Left renal pelvis (tissue), 4 donors: Measurements from ENCODE around the gene FHIT. TPM values are rescaled to one million over a fixed set of nuclear protein-coding genes. Genes with fewer than 3 reads are reported as not detected.

Experiments used
- DNase-seq, 4 donors: peaks; one replicate each; pipeline ENCODE4 v3.0.0-alpha.2; 2013; ENCODE audit warnings: low read depth in 4 of 4, low spot score in 3 of 4
- polyA plus RNA-seq, 4 donors: library from polyadenylated mRNA; unstranded; fragments of 120-200 nt; gene quantifications; one replicate each; pipeline ENCODE4 v1.2.1, GENCODE V29; 2013; ENCODE audit not compliant: insufficient read length in 4 of 4

The FHIT gene
- polyA plus RNA-seq, 4 donors, result 5.4 to 30.1 (median 23.5) TPM

DNA sequence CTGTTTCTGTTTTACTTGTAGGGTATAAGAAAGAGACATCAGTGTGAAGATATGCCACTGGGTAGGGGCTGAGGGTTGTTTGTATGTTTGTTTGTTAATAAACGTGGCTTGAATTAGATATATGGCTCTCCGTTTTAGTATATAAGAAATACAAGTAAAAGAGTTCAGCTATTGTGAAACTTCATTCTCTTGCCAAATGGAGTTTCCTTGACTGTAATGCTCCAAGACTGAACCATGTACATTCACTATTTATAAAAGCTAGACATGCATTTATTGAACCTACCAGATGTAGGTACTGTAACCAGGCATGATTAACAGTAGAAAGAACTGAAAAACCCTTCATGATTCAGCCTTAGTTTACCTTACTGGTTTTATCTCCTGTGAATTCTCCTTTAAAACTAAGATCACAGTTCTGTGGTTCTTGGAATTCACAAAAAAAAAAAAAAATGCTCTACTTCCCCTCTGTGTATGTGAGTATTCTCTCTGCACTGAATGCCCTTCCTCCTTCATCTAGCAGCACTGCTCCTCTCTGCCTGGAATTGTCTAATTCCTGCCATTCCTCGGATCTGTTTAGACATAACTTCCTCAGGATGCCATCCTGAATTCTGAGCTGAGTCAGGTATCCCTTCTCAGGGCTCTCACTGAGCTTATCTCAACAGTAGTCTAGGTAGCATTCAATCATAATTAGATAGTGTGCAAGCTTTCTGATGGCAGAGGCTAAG, 504.4 kb downstream of the FHIT start:
- DNase-seq, result no peak

DNA sequence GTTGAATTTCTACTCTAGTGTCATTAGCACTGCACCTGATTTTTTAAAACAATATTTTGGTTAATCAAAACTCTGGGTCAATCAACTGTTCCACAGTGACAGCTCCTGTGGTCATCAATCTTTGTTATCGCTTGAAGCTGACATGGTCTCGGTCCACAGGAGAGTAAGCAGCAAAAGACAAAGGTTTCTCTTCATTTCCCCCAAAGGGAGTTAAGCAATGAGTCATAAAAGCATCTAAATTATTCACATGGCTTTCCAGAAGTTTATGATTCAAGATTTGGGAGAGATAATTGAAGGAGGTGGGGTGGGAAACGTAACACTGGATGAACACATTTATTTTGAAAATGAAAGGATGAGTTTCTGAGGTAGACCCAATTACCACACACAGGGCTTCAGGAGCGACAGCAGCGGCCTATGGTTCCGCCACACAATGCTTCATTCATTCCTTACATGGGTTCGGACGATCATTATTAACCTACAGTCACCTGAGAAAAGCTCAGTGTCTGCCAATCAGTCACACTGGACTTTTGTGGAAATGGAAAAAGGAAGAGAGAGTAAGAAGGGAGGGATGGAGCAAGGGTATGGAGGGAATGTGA, 505.1 kb downstream of the FHIT start:
- DNase-seq, result no peak

DNA sequence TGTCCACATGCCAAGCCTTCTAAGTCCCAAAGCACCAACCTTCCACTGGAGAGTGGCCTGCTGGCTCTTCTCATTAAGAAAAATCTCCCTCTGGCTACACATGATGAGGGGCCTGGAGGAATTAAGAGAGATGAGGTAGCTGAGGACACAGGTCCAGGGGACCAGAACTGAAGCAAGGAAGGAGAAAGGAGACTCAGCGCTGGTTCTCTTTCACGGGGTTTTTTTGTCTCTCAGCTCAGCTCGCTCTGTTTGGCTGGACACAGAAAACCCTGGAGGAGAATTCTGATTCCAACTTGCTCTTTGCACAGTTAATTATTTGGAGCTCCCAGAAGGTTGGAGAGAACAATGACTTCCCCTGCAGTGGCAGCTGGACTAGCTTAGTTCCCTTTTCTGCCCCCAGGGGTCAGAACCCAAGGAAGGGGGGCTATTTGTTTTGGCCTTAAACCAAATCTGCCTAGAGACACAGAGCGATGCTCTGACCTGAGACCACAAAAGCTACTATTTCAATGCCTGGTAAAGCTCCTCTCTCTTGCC, 507.6 kb downstream of the FHIT start:
- peak; percentile 55 to 80 (median 58) for DNase-seq

DNA sequence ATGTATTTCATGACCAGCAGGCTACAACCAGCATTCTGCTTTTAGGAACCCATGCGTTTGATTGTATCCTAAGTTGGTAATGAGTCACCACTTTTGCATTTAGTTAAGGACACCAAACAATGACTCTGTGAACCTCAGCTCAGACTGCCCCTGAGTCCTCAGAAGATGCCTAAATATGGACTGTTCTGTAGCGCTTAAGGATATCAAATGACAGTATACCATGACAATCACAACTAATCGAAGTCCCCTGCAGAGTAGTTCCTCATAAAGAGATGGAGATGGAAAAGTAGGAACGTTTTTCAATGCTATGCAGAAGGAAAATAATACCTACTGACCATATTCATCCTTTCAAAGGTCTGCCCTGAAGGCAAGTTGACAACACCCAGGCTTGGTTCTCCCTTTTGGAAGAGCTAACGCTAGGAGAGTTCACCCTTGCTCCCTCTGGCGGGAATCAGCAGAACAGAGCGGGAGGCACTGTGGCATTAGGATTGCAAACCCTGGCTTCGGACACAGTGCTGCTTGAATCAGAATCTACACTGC, 508.6 kb downstream of the FHIT start:
- no peak for DNase-seq

DNA sequence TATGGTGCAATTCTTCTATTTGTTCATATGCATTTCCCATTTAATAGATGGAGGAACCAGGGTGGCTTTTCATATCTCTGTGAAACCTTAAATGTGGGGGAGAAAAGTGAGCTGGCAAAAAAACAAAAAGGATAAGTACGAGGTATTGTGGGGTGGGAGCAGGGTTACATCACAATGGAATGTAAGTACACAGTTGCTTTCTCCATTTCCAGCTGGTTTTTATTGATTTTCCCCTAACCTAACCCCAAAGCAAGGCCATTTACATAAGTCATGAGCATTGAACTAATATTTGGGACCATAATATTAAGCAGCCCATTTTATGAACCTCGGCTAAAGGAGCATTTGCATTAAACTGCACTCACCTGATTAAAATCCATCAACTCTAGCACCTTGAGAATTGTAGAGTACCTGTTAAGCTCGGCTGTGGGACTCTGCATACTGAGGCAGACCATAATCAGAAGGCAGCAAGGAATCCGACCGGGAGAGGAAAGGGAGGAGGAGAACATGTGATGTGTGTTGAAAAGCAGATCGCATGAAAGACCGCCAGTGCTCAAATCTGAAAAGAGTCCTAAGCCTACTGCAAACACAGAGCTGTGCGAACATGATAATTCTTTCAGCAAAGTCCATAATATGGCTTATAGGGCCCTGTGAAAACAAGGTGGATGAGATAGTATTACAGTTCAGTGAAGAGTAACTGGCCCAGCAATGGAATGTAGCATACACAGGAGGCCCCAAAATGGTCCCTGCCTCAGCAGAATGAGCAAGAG, 513.4 kb downstream of the FHIT start:
- DNase-seq, result no peak

DNA sequence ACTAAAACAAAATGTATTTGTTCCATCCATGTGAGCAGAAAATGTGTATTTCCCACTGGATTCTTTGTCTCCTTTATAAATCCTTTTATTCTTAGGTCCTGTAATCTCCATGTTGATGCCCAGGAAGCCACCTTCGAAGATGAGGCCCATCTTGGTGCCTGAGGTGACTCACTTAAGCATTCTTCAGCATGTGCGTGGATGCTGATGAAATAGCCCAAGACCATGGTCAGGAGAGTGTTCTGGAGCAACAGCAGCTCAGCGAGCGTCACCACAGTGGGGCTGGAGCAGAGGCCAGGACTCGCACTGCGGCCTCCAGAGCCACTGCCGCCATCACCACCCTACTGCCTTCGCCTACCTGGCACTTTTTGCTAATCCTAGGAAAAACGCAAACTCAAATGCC, 520.9 kb downstream of the FHIT start:
- DNase-seq, result no peak

DNA sequence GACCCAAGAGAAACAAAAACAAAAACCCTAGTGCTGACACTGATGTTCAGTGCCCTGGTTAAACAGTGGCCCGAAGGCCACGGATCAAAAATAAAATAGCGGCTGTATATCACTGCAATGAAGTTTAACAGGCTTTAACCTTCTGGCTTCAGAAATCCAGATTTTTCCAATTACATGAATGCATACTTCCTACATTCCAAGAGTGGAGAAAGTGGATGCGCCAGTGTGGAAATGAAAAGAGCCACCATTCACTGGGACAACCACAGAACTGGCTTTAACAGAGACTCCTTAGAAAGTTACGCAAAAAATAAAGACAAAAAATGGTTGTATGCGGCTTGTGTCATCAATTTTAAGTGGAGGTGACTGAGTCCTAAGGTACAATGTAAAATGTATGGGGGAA, 522.2 kb downstream of the FHIT start:
- no peak for DNase-seq

DNA sequence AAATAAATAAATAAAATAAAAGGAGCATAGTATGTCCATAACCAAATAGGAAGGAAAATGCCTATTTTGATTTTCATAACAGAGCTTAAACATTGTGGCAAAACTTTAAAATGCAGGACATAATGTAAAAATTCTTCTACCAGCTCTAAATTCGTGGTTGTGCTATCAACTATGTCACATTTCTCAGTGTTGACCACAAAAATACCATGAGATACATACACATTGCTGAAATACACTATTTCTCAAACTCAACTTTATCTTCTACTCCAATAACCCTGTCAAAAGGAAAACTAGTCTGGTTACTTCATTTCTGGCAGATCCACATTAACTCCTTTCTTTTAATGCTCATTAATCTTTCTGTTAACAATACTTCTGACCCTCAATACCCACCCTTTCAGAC, 523.2 kb downstream of the FHIT start:
- no peak for DNase-seq

DNA sequence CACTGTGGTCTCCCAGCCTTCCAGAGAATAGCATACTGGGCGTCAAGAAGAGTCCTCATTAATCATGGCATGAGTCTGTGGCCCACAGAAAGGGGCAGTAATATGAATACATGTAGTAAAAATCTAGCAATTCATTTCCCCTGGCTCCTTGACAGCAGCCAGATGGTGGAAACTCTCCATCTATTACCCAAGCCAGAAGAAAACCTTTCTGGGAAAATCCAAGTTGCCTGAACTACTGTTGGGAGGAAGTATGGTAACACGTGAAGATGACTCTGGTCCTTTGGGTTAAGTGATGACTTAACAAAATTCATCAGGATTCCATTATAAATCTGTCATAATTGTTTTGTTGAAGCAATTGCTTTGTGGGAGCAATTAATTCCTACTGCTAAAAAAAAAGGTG, 530.5 kb downstream of the FHIT start:
- DNase-seq, result no peak

DNA sequence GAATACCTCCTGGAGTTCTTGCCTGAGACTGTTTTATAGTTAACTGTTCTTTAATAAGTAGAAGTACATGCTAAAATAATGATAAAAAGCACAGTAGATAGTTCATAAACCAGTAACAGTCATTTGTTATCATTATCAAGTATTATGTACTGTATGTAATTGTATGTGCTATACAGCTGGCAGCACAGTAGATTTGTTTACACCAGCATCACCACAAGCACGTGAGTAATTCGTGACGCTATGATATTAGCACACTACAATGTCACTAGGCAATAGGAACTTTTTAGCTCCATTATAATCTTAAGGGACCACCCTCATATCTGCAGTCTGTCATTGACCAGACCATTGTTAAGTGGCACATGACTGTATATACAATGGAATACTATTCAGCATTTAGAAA, 534.7 kb downstream of the FHIT start:
- DNase-seq, result no peak

DNA sequence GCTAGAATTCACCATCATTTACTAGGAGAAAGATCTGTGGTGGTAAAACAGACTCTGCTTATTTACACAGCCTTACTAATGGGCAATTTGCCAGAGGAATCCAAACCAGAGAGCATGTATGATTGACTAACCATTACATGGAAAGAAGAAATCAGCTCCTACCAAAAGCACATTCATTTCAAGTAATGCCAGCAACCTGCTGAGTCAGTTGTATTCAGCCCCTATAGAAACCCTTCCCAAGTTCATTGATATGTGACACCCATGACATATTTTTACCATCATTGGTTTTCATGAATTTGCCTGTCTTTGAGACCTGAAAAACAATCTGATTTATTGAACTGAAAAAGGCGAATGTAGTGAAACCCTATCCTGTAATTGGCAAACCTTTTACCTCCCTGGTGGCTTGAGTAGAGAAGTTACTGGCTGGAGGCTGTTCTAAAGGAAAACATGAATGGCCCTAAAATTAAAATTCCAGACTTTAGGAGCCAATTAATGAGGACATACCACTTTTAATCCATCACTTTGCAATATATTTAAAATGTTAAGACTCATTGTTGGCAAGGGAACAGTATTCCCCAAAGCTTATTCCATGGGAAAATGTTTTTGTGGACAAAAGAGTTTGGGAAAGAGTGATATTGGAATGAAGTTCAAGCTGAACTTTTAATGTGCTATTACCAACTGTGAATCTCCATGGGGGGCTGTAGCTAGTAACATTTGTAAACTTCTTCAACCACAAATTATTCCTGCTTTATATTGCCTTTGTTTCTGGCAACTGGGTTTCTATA, 542.9 kb downstream of the FHIT start:
- DNase-seq, result no peak

DNA sequence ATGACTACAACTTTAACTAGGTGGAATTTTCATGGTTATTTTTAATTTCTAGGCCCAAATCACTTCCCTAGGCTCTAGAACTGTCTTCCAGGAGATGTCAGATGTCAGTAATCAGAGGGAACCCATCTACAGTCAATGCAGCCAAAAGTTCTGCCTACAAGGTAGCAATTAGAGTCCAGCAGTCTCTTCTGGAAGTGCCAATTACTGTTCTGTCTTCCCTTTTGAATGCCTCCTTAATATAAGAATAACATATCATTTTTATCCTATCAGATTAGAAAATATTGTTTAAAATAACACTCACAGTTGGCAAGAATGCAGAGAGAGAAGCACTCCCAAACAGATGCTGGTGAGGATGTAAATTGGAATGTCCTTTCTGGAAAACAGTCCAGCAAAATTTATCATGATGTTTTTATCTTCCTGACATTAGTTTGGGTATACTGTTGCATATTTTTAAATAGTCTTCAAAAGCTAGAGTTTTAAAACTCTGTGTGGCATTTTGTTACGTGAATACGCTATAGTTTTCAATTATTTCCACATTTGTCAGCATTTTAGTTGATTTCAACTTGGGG, 543.7 kb downstream of the FHIT start:
- no peak for DNase-seq

DNA sequence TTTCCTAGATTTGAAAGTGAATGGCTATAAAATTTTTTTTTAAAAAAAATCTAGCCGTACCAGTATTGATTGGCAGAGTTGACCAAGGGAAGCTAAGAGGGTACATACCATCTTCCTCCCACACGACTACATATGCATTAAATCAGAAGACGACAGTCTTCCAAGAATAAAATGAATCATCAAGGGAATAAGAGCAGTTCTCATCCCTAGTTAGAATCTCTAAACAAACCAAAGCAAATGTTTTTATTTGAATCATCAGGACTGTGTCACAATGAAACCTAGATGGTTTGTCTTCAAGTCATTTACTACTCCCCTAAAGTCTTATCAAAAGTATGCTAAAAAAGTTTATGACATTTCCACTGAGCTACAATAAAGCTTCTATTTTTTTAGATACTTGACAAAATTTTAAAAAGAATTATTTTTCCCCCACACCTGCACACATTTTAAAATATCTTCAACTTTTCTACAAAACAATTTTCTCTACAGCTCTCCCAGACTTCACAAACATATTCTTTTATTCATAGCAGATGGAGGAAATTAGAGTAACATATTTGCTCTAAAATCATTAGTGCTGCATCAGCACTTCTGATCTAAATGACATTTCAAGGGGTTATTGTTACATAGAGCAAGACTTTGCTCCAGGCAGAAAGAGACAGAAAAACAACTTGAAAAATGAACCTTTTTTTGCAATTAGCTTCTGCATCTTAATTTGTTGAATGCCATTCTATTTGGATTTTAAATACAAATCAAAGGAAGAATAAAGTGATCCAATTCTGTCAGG, 547.1 kb downstream of the FHIT start:
- DNase-seq, result no peak

DNA sequence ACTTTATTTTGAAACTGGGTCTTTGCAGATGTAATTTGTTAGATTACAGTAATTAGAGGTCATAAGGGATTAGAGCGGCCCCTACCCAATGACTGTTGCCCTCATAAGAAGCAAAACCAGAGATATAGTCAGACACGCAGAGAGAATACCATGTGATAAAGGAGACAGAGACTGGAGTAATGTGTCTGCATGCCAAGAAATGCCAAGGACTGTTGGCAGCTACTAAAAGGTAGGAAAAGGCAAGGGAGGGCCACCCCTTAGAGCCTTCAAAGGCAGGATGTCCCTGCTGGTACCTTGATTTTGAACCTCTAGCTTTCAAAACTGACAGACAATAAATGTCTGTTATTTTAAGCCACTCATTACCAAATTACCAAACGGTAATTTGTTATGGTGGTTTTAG, 548.2 kb downstream of the FHIT start:
- no peak for DNase-seq

DNA sequence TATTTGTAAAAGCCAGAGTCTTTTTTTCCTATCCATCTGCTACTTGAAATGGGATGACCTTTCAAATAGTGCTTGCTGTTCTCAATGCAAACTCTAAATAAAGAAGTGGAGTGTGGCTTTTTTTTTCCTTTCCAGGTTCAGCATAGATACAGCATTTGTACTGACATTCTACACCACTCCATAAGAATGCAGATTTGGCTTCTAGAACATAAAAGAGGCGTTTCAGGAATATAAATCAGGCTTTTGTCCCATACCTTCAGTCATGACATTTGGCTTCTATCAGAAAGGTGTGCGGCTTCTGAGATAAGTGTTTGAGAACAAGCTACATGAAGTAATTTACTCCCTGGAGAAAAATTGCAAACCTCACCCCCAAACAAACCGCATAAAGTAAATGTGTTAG, 553.1 kb downstream of the FHIT start:
- DNase-seq, result no peak

DNA sequence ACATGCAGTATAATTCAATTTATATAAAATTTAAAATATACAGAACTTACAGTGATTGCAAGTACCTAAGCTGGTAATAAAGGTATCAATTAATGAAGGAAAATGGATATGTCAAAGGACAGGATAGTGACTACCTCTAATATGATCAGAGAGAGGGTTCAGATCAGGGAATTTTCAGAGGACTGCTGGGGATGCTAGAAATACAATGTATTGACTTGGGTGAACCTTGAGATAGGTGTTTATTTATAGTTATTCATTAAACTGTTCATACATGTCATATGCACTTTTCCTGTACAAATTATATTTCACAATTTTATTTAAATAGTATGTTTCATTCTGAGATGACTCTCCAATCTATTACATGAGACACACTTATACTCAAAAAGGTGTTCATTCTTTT, 554.1 kb downstream of the FHIT start:
- DNase-seq, result no peak

DNA sequence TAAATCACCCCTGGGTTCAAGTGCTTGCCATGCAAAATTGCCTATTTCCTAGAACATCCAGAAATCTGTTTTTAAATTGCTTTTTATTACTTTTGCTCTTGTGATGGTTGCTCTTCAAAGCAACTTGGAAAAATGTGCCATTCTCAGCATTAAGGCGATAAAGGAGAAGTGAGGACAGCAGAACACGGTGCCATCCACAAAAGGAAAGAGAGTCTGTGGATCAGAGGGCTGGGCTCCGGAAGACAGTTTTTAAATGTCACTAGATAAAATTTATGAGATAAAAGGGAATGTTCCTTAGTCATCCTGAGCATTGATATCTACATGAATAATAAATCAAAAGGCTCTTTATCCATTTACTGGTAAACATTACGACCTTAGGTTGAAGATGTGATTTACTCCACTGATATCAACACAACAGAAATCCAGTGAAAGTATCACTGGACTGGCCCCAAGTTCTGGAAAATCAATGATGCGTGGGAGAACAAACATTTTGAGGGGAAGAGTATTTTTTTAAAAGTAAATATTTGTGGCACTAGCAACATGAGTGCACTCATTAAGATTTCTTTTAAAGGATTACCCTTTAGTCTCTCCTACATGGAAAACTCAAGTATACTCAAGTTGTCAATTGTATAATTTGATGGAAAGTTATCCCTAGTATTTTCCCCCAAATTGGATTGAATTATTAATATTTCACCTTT, 554.7 kb downstream of the FHIT start:
- no peak for DNase-seq

DNA sequence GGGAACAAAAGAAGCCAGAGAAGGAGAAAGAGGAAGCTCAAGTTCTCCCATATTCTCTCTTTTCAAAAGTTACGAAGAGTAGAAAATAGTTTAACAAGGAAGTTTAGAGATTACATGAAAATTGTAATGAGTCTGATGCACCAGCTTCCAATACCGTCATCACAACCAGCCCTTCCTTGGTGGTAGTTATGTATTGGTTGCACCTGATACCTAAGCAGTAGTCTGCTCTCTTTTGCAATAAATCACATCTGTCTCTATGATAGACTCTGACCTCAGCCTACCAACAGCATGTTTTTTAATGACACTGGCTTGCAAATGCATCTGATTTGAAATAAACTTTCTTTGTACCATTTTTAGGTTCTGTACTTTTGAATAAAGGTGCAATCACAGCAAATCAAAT, 575.8 kb downstream of the FHIT start:
- no peak for DNase-seq

DNA sequence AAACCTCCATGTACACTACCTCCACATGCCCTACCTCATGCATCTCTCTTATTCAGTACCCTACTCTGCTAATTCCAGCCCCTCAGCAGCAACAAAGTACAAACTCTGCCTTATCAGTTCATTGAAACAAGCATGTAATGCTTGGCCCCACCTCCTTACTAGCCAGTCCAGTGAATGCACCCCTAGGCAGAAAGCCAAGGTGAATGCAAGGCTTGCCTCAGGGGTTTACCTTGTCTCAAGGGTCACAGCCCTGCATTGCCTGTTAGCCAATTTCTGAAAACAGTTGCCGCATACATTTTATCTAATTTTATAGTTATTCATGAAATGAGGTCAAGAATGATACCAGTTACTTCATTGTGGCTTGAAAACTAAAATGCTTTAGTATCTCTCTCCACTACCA, 576.4 kb downstream of the FHIT start:
- no peak for DNase-seq
